Activated CD8-positive, alpha-beta memory T cell treated with anti-CD3 and anti-CD28 coated beads, Interleukin-2, amount 50 U/mL, for 24 hours (primary cell): Measurements from ENCODE around the gene CYTH1.

Experiments
- DNase-seq: peaks from one replicate; pipeline ENCODE4 v3.0.0-alpha.2; 2020; ENCODE audit errors: extremely low read depth

Gene CYTH1

DNA sequence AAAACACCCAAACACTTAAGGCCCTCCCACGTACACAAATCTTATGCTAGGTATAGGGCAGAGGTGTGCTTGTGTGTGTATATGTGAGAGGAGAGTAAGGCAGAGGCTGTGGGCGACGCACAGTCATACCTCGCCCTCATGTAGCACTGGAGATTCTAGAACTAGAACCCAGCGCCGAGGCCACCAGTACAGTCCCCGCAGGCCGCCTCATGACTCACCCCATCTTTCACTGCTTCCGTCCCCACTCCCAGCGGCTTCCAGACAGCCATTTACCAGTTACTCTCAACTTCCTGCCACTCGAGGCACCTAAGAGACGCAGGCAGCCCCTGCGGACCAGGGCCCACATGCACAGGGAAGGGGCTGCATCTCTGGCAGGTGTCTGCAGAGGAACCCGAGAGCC is 23.2 kb upstream of the CYTH1 start:
- no peak for DNase-seq

DNA sequence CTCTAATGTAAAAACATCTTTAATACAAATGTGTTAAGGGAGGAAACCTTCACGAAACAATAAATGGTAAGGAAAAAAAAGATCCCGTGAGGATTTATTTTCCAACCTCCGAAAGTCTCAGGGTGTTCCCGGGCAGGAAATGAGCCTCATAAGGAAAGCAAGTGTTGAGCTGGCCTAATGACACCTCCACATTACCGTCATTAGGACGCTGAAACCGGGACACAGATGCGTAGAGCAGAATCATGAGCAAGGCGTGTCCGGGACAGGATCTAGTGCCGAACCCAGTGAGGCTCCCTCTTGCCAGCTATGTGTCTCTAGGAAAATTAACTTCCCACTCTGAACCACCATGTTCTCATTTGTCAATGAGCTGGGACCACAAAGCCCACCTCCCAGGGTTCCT is 22.7 kb upstream of the CYTH1 start:
- no peak for DNase-seq

DNA sequence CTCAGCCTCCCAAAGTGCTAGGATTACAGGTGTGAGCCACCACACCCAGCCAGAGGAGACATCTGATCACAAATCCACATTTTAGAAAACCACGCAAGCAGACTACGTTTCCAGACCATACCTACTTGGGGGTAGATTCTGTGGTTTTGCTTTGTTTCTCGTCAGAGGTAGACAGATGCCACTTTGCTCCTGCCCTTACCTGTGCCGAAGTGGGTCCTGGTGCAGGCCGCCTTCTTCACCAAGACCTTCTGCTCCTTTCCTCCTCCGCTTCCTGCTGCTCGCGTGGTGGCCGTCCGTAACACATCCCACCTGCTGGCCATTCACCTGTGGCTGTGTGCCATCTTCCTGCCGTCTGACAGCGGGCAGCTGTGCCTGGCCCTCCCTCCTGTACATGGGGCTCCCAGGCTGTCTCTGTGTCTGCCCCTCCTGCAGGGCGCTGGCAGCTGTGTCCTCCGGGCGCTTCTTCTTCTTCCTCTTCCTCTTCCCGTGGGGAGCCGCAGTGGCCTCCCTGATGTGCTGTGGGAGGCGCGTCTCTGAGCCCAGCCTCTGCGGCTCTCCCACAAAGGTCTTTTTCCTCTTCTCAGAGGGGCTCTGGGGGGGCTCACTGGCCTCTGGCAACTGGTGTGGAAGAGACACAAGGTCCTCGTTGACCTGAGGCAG is 21.2 kb upstream of the CYTH1 start:
- DNase-seq = no peak

- DNase-seq = no peak
Observed at GRCh38 chr17:78802459-78802858, 20.4 kb upstream of the CYTH1 start.

DNA sequence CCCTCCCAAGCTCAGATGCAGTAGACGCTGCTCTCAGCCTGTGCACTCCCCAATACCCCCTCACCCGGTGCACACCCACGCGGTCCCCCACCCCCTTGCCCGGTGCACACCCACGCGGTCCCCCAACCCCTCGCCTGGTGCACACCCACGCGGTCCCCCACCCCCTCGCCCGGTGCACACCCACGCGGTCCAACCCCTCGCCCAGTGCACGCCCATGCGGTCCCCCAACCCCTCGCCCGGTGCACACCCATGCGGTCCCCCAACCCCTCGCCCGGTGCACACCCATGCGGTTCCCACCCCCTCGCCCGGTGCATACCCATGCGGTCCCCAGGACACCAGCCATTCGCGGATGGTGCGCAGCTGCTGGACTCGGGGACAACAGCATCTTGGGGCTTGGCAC is 19.9 kb upstream of the CYTH1 start:
- DNase-seq = no peak

DNA sequence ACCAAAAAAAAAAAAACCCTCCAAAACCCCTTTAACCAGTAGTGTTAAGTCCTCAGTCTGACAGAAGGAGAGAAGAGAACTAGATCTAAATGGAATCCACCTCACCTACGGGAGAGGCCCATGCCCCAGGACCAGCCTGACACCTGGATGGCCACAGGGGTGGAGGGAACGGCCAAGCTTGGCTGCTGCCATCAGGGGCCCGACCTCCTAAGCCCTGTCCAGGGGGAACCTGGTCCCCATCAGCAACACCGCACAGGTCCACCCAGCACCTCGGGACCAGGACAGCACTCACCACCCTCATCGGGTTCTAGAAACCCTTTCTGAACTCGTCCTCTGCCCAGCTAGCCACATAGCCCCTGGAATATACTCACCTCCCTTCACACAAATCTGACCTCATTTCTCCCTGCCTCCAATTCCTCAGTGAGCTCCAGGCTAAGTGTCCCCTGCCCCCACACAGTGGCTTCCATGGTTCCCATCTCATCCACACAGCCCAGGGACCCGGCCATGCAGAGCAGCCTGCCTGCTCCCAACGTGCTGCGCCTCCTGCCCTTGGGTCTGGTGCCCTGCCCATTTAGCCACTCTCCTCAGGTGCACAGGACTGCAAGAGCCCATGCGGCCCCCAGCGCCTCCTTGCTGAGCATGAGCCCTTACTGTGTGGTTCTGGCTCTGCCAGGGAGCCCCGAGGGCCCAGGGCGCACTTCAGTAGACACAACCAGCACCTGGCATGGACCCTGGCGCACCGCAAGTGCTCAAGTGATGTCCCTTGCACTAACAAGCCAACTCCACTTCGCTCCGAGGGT is 18.3 kb upstream of the CYTH1 start:
- DNase-seq = no peak

DNA sequence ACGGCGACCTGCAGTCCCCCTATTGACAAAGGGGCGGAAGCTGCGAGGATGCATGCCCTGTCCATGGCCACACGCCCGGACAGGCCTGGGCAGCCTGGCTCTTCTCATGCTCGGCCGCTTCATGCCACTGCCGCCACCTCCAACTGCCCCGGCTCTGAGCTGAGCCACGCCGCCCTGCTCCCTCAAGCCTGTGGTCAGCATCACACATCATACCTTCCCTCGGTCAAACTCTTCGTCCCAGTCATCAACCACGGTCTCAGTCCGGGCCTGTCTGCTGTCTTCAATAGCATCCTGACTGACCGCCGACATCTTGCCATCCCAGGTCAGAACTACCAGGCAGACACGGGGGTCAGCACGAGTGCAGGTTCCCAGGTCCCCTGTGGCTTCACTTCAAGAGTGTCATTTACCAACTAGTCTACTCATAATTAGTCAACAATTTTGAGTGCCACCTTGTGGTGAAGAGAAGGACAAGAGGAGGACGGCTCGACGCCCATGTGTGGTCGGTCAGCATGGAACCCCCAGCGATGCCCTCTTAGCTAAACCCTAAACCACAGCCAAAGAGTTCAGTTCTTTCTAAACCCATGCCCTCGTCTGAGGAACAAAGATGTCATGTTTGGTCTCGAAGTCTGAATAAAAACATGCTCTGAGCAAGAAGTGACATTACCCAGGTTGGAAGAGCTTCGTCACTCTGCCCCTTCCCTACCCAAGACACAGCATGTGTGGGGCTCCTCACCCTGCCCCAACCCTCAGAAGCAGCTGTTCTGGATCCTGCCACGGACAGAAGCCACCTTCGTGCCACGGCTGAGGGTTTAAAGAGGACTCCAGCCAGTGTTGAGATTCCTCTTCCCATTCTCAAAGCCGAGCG is 16.9 kb upstream of the CYTH1 start:
- DNase-seq = no peak

- no peak for DNase-seq
Observed at GRCh38 chr17:78797691-78798585, 15.9 kb upstream of the CYTH1 start.

DNA sequence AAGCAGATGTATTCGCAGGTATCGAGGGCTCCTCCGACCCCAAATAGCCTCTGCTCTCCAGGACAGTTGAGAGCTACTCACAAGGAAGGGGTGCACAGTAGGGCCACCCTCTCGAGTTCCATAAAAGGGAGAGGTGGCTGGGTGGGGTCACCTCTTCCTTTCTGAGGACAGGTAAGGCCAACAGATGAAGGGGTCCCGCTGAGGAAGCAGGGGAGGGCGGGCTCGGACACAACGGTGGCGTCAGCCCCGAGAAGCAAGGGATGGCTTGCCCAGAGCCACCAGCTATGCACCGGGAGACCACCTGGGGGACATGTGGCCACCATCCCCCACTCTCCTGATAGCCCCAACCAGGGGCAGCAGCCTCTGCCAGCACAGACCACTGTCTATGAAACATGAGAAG is 15.1 kb upstream of the CYTH1 start:
- no peak for DNase-seq

DNA sequence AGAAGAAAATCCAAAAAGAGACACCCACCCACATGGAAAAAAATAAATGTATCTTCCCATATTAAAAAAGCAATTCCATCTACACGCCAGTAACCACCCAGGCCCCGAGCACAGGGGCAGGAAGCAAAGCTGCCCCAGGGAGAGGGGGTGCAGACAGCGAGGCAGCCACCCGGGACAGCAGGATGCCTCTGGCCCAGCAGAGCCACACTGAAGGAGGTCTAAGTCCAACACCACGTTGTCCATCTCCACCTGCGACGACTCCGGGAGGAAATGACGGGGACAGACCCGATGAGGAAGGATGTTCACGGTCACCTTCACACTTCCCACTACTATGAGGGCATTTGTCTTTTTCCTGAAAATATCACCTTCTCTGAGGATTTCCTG is 14.4 kb upstream of the CYTH1 start:
- DNase-seq = no peak

- no peak for DNase-seq
Observed at GRCh38 chr17:78795861-78796516, 13.9 kb upstream of the CYTH1 start.

DNA sequence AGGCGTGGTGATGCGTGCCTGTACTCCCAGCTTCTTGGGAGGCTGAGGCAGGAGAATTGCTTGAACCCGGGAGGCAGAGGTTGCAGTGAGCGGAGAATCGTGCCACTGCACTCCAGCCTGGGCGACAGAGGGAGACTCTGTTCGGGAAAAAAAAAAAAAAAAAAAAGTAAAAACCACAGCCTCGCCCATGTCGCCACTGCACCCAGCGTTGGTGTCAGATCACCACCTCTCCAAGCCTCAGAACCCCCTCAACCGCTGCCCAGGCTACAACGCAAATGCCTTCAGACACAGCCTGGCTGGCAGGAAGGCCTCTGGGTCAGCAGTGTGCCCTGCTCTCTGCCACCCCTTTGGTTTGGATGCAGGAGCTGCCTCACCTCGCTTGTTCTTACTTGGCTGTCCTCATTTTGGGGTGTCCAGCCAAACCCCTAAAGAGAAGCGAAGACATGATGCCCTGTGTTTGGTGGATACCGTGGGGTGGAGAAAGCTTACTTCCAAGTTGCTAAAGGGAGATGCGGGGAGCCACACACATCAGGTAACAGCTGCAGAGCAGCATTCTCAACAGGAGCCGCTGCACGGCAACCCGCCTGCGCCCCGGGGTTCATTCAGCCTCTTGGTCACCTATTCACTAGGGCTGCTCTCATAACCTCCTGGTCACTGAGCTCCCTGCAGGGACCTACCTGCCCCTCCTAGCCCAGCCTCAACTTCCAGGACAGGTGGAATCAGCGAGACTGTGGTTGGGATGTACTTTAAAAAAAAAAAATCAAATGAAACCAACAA is 13.0 kb upstream of the CYTH1 start:
- no peak for DNase-seq

GRCh38 chr17:78794399-78794798 is 12.3 kb upstream of the CYTH1 start:
- no peak for DNase-seq

DNA sequence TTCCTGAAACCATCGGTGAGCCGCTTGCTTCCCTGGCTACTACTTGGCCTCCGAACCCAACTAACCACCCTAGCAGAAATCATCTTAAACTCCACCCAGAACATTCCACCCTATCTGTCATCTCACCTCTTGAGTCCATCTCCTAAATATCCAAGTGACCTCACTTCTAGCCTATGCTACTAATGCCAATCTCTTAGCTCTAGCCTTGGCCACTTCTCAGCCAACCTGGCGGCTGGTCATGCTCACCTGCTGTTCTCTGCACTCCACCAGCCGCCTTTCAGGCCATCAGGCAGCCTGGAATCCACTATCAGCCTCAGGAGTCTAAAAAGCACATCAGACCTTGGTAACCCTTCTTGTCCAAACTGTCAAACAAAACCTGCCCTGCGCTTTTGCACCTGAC is 11.9 kb upstream of the CYTH1 start:
- no peak for DNase-seq

DNA sequence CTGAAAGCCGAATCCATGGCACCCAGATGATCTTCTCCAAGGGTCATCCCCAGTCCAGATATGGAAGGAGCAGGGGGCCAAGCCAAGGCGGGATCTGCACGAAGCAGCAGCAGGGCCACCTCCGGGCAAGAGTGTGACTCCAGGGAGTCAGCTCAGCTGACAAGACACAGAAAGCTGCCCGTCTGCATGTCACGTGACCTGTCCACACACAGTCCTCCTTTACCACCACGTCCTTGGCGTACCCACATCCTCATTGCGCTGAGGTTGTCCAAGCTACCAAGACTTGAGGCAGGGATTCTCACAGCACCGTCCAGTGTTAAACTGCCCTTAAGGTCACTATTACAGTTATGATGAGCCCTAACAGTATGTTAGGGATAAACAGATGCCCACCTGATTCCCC is 11.3 kb upstream of the CYTH1 start:
- DNase-seq = no peak

DNA sequence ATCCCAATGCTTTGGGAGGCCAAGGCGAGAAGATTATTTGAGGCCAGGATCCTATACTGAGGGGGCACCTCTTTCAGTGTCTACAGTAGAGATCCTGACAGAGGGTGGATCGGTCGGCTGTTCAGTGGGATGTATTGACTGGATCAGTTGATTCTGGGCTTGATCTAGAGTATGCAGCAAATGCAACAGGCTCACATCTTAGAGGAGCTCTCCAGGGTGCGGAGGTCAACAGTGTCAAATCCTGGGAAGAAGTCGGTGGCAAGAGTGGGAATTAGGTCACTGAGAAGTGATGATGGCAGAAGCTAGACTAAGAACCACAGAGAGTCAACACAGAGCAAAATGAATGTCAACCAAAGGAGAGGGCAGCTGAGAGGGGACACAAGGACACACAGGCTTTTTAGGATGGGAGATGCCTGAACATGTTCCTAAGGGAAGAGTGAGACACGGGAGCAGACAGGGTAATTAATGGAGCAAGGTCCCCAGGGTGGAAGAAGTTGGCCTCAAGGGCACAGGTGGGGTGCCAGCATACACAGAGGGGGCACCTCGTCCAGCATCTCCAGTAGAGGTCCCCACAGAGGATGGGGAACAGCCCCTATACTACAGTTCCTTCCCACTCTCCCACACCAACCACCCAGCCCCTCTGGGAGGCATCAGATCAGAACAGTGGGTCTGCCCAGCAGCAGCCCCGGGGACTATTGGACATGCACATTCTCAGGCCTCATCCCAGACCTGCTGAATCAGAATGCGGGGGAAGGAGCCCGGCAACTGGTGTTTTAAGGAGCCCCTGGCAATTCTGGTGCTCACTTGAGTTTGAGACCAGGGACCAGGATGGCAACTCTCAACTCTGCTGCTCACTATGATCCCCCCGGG is 10.0 kb upstream of the CYTH1 start:
- no peak for DNase-seq

DNA sequence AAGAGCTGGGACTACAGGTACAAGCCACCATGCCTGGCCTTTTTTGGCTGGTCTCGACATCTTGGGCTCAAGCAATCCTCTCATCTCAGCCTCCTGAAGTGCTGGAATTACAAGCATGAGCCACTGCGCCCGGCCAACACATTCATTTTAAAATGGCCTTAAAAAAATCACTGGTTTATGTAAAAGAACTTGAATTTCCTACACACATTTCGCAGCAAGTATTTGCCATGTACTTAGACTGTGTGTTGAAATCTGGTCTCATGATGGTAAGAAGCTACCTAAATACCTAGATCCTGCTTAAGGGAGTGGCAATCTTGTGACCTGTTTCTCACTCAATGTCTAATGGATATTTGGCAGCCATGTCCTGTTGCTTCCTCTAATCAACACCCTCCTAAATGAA is 8.5 kb upstream of the CYTH1 start:
- no peak for DNase-seq

GRCh38 chr17:78789663-78790181 is 7.6 kb upstream of the CYTH1 start:
- DNase-seq = no peak

GRCh38 chr17:78789149-78789662 is 7.1 kb upstream of the CYTH1 start:
- no peak for DNase-seq
